Neural cell (in vitro differentiated cells): Measurements from ENCODE around the gene PBX3. TPM values are rescaled to one million over a fixed set of nuclear protein-coding genes. Genes with fewer than 3 reads are reported as not detected.

Experiments
- H2AFZ ChIP-seq: fragments of 200-600, 300-800 bp; sonication (generic), shearing (Covaris generic); 2 replicates; pipeline ENCODE4 v1.6.0; 2014; ENCODE audit warnings: low read depth, mild to moderate bottlenecking, antibody characterized with exemption, low read length, moderate library complexity
- H3F3A ChIP-seq: fragments of 200-600 bp; shearing (Covaris generic); 2 replicates; pipeline ENCODE4 v1.6.1; 2016; ENCODE audit warnings: mild to moderate bottlenecking, moderate library complexity, mixed read lengths, antibody characterized with exemption, low read length; ENCODE audit not compliant: insufficient read depth, poor library complexity, severe bottlenecking
- H3K27ac ChIP-seq: fragments of 200-600, 300-800 bp; sonication (generic), shearing (Covaris generic); 2 replicates; pipeline ENCODE4 v1.5.1; 2014; ENCODE audit warnings: mild to moderate bottlenecking, low read length, moderate library complexity
- H3K27me3 ChIP-seq: fragments of 300-800, 200-600 bp; sonication (generic), shearing (Covaris generic); 2 replicates; pipeline ENCODE4 v1.6.0; 2014; ENCODE audit warnings: mild to moderate bottlenecking, low read depth, low read length, moderate library complexity; ENCODE audit not compliant: insufficient read depth
- H3K36me3 ChIP-seq: fragments of 300-800, 200-600 bp; sonication (generic), shearing (Covaris generic); 2 replicates; pipeline ENCODE4 v1.5.1; 2014; ENCODE audit warnings: mild to moderate bottlenecking, antibody characterized with exemption, low read length, moderate library complexity; ENCODE audit not compliant: insufficient read depth
- H3K4me2 ChIP-seq: fragments of 300-800, 200-600 bp; sonication (generic), shearing (Covaris generic); 2 replicates; pipeline ENCODE4 v1.6.0; 2014; ENCODE audit warnings: mild to moderate bottlenecking, low read length
- H3K4me3 ChIP-seq: fragments of 300-800, 200-600 bp; sonication (generic), shearing (Covaris generic); 2 replicates; pipeline ENCODE4 v1.5.1; 2014; ENCODE audit warnings: mild to moderate bottlenecking, low read length, moderate library complexity
- H3K79me2 ChIP-seq: fragments of 200-600 bp; shearing (Covaris generic); replicated peaks from 2 replicates; pipeline ENCODE4 v1.6.0; 2014; ENCODE audit warnings: mild to moderate bottlenecking, low read length, moderate library complexity; ENCODE audit not compliant: insufficient read depth
- H3K9ac ChIP-seq: fragments of 300-800, 200-600 bp; sonication (generic), shearing (Covaris generic); 2 replicates; pipeline ENCODE4 v1.6.1; 2016; ENCODE audit warnings: mild to moderate bottlenecking, low read length, mixed read lengths
- H3K9me2 ChIP-seq: fragments of 200-600 bp; shearing (Covaris generic); 2 replicates; pipeline ENCODE4 v1.6.1; 2016; ENCODE audit warnings: mild to moderate bottlenecking, low read length, mixed read lengths; ENCODE audit not compliant: insufficient read depth
- H3K9me3 ChIP-seq: fragments of 200-600, 300-800 bp; sonication (generic), shearing (Covaris generic); 2 replicates; pipeline ENCODE4 v1.6.1; 2016; ENCODE audit warnings: mild to moderate bottlenecking, mixed run types, low read length, moderate library complexity, mixed read lengths
- H4K20me1 ChIP-seq: fragments of 200-600 bp; shearing (Covaris generic); 2 replicates; pipeline ENCODE4 v1.6.1; 2016; ENCODE audit warnings: mild to moderate bottlenecking, mixed run types; ENCODE audit not compliant: insufficient read depth
- EP300 ChIP-seq: fragments of 450-650 bp; conservative IDR thresholded peaks from 2 replicates; pipeline ENCODE4 v1.6.1; 2014; ENCODE audit warnings: antibody characterized with exemption, mild to moderate bottlenecking, moderate library complexity; ENCODE audit not compliant: poor library complexity, severe bottlenecking
- EZH2 ChIP-seq: fragments of 200-600, 300-800 bp; shearing (Covaris generic), sonication (generic); IDR thresholded peaks from 2 replicates; pipeline ENCODE4 v1.6.1; 2014; ENCODE audit warnings: antibody characterized with exemption, low read length, borderline replicate concordance, mild to moderate bottlenecking; ENCODE audit not compliant: insufficient read depth, poor library complexity, severe bottlenecking
- MXI1 ChIP-seq: fragments of 450-650 bp; conservative IDR thresholded peaks from 2 replicates; pipeline ENCODE4 v1.6.1; 2014; ENCODE audit warnings: antibody characterized with exemption, mild to moderate bottlenecking; ENCODE audit not compliant: poor library complexity, severe bottlenecking
- POLR2AphosphoS5 ChIP-seq: IDR thresholded peaks from 2 replicates; pipeline ENCODE4 v1.6.1; 2012
- RAD21 ChIP-seq: fragments of 450-650 bp; conservative IDR thresholded peaks from 2 replicates; pipeline ENCODE4 v1.6.1; 2014; ENCODE audit warnings: antibody characterized with exemption, mild to moderate bottlenecking, moderate library complexity
- SMC3 ChIP-seq: fragments of 450-650 bp; conservative IDR thresholded peaks from 2 replicates; pipeline ENCODE4 v1.6.1; 2014; ENCODE audit warnings: antibody characterized with exemption, mild to moderate bottlenecking, moderate library complexity; ENCODE audit not compliant: poor library complexity
- TAF1 ChIP-seq: IDR thresholded peaks from 2 replicates; pipeline ENCODE4 v1.6.1; 2012; ENCODE audit warnings: low read depth
- polyA plus RNA-seq: library from polyadenylated mRNA; depleted of rRNA; stranded (reverse); fragments of >200 nt; gene quantifications from 2 replicates; pipeline ENCODE4 v1.2.3, GENCODE V29; 2014
- TF ChIP-seq, protein P1 (sequence below): fragments of 450-650 bp; IDR thresholded peaks from 2 replicates; pipeline ENCODE4 v1.5.1; 2014; ENCODE audit warnings: antibody characterized with exemption, mild to moderate bottlenecking, moderate library complexity; ENCODE audit not compliant: poor library complexity, severe bottlenecking
- TF ChIP-seq, protein P2 (sequence below): IDR thresholded peaks from 2 replicates; pipeline ENCODE4 v1.6.1; 2012; ENCODE audit warnings: borderline replicate concordance

PBX3 gene
- polyA plus RNA-seq, 1 donor from 2014 or later: 398 TPM

DNA sequence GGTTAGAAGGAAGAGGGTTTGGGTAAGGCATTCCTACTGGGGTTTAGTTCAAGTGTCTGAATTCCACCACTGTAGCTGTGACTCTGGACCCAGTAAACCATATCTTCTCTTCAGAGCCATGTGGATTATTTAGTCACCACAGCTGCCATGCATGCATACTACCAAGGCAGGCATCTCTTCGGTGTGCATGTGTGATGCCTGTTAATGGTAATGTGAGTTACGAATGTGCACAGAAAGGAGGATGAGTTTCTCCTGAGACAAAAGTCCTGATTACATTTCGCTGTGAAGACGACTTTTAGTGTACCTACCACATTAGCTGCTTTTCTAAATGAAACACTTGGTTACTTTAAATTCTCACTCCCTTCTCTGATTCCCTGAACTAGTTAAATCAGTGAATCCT lies 9.3 kb downstream of the PBX3 start:
- H3K4me2 ChIP-seq: peak overlapping the region; percentile 9
- peak overlapping the region; percentile 23 for H3K9ac ChIP-seq
- no peaks in the 10 kb centered on the region for H4K20me1 ChIP-seq
- TF ChIP-seq MXI1 (no peak), POLR2AphosphoS5 (peak; percentile 17)
- no peaks in the 10 kb centered on the region for H3F3A ChIP-seq
- H3K27me3 ChIP-seq: no peaks in the 10 kb centered on the region
- H3K4me3 ChIP-seq: peak overlapping the region; percentile 89
- no peak overlapping the region for H2AFZ ChIP-seq
- no peaks in the 10 kb centered on the region for H3K9me3 ChIP-seq
- H3K79me2 ChIP-seq: peaks cover 100% of the 10 kb centered on the region
- peak overlapping the region; percentile 98 for H3K27ac ChIP-seq
- no peaks in the 10 kb centered on the region for H3K9me2 ChIP-seq
- no peaks in the 10 kb centered on the region for H3K36me3 ChIP-seq

DNA sequence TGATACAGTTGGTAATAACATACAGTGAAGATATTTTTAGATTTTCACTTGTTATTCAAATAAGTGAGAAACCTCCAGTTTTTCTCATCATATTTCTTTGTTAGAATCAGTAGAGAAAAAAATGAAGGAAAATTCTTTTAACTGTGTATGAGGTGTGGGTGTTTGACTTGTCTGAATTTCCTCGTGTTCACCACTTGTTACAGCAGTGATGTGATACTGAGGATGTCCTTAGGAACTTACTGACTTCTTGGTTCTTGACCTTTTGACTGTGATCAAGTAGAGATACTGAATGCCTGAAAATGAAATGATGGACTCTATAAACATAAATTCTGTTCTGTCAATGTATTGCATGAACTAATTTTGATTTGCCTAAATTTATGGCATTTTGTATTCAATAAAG lies 10.7 kb downstream of the PBX3 start:
- H3K9me2 ChIP-seq: no peaks in the 10 kb centered on the region
- peak overlapping the region; percentile 25 for H3K4me2 ChIP-seq
- no peaks in the 10 kb centered on the region for H3K9me3 ChIP-seq
- H3K36me3 ChIP-seq: no peaks in the 10 kb centered on the region
- H4K20me1 ChIP-seq: no peaks in the 10 kb centered on the region
- H2AFZ ChIP-seq: no peak overlapping the region
- peaks cover 100% of the 10 kb centered on the region for H3K79me2 ChIP-seq
- no peak for TF ChIP-seq SMC3
- TF ChIP-seq EZH2: no peak
- TF ChIP-seq POLR2AphosphoS5: no peak
- no peak for TF ChIP-seq EP300
- peak overlapping the region; percentile 89 for H3K4me3 ChIP-seq
- H3F3A ChIP-seq: no peaks in the 10 kb centered on the region
- H3K27me3 ChIP-seq: no peaks in the 10 kb centered on the region
- peak overlapping the region; percentile 15 for H3K9ac ChIP-seq
- peak overlapping the region; percentile 98 for H3K27ac ChIP-seq

DNA sequence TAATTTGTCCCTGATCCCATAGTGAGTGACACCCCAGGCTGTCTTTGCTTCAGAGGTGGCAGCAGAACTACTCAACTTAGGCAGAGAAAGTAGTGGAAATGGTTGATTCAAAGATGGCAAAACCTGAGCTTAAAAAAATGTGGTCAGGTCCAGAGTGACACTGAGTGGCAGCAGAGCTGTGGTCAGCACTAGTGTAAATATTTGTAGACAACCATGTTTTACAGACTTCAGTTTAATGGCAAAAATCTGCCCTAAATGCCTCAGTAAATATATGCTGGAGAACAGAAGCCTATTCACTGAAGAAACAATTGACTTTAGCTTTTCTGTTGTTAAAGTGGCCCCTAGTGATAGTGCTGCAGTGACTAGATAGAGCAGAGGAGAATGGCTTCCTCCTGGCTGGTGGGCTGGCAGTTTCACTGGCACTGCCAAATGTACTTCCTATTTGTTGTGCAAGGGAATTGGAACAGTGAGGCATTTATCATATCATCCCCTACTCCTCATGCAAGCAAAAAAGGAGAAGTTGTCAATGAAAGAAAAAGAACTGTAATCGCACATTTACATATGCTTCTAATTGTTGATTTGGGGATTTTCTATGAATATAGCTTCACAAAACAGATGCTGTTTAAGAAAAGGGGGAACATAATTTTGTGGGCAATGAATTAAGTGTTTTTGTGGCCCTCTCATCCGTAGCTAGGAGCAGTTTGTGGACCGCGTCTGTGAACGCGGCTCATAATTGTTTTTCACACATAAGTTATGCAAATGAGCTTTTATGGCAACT lies 12.0 kb downstream of the PBX3 start:
- Histone ChIP-seq H3K27me3 (no peaks in the 10 kb centered on the region), H3K9ac (peak overlapping the region; percentile 56), H3K9me3 (no peaks in the 10 kb centered on the region), H3K27ac (peak overlapping the region; percentile 98), H2AFZ (no peak overlapping the region), H4K20me1 (no peaks in the 10 kb centered on the region), H3F3A (no peaks in the 10 kb centered on the region), H3K4me3 (peak overlapping the region; percentile 89), H3K4me2 (peak overlapping the region; percentile 76), H3K36me3 (no peaks in the 10 kb centered on the region), H3K79me2 (peaks cover 100% of the 10 kb centered on the region), H3K9me2 (no peaks in the 10 kb centered on the region)
- TF ChIP-seq SMC3 (no peak), EP300 (no peak), RAD21 (no peak), EZH2 (no peak), POLR2AphosphoS5 (no peak), MXI1 (no peak), TAF1 (no peak)
- TF ChIP-seq, protein P1, sequence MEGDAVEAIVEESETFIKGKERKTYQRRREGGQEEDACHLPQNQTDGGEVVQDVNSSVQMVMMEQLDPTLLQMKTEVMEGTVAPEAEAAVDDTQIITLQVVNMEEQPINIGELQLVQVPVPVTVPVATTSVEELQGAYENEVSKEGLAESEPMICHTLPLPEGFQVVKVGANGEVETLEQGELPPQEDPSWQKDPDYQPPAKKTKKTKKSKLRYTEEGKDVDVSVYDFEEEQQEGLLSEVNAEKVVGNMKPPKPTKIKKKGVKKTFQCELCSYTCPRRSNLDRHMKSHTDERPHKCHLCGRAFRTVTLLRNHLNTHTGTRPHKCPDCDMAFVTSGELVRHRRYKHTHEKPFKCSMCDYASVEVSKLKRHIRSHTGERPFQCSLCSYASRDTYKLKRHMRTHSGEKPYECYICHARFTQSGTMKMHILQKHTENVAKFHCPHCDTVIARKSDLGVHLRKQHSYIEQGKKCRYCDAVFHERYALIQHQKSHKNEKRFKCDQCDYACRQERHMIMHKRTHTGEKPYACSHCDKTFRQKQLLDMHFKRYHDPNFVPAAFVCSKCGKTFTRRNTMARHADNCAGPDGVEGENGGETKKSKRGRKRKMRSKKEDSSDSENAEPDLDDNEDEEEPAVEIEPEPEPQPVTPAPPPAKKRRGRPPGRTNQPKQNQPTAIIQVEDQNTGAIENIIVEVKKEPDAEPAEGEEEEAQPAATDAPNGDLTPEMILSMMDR: no peak
- TF ChIP-seq, protein P2, sequence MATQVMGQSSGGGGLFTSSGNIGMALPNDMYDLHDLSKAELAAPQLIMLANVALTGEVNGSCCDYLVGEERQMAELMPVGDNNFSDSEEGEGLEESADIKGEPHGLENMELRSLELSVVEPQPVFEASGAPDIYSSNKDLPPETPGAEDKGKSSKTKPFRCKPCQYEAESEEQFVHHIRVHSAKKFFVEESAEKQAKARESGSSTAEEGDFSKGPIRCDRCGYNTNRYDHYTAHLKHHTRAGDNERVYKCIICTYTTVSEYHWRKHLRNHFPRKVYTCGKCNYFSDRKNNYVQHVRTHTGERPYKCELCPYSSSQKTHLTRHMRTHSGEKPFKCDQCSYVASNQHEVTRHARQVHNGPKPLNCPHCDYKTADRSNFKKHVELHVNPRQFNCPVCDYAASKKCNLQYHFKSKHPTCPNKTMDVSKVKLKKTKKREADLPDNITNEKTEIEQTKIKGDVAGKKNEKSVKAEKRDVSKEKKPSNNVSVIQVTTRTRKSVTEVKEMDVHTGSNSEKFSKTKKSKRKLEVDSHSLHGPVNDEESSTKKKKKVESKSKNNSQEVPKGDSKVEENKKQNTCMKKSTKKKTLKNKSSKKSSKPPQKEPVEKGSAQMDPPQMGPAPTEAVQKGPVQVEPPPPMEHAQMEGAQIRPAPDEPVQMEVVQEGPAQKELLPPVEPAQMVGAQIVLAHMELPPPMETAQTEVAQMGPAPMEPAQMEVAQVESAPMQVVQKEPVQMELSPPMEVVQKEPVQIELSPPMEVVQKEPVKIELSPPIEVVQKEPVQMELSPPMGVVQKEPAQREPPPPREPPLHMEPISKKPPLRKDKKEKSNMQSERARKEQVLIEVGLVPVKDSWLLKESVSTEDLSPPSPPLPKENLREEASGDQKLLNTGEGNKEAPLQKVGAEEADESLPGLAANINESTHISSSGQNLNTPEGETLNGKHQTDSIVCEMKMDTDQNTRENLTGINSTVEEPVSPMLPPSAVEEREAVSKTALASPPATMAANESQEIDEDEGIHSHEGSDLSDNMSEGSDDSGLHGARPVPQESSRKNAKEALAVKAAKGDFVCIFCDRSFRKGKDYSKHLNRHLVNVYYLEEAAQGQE: no peak
